Sigmoid colon (tissue), 7 donors: ENCODE data around the gene NCOA1. TPM values are rescaled to one million over a fixed set of nuclear protein-coding genes. Genes with fewer than 3 reads are reported as not detected.

Source experiments
- DNase-seq: peaks from one replicate; pipeline ENCODE4 v3.0.0-alpha.2; 2019
- H3K27ac ChIP-seq, 4 donors: fragments of 200-600 bp; sonication (generic); one replicate each; pipeline ENCODE4 v1.5.1; 2016 to 2019; ENCODE audit warnings: mild to moderate bottlenecking in 1 of 4
- H3K27me3 ChIP-seq, 3 donors: fragments of 200-600 bp; sonication (generic); one replicate each; pipeline ENCODE4 v1.5.1; 2019; ENCODE audit warnings: mild to moderate bottlenecking in 1 of 3
- H3K36me3 ChIP-seq, 4 donors: fragments of 200-600 bp; sonication (generic); one replicate each; pipeline ENCODE4 v1.5.1; 2016 to 2019
- H3K4me1 ChIP-seq, 4 donors: fragments of 200-600 bp; sonication (generic); one replicate each; pipeline ENCODE4 v1.5.1; 2017 to 2019
- H3K4me3 ChIP-seq, 4 donors: fragments of 200-600 bp; sonication (generic); one replicate each; pipeline ENCODE4 v1.5.1; 2017 to 2019; ENCODE audit warnings: mild to moderate bottlenecking in 2 of 4, moderate library complexity in 1 of 4
- H3K9me3 ChIP-seq, 4 donors: fragments of 200-600 bp in 3 of 4; sonication (generic) in 3 of 4; one replicate each; pipeline versions ENCODE4 v1.5.1 to v1.6.1; 2013 to 2019
- EP300 ChIP-seq, 4 donors: sonication (generic); formaldehyde crosslinking; IDR thresholded peaks; one replicate each; pipeline ENCODE4 v1.6.1; 2017; ENCODE audit warnings: antibody characterized with exemption in 4 of 4
- POLR2A ChIP-seq, 2 donors: fragments of 450-650 bp; IDR thresholded peaks; one replicate each; pipeline ENCODE4 v1.6.1; 2016; ENCODE audit warnings: antibody characterized with exemption in 2 of 2, mild to moderate bottlenecking in 2 of 2, moderate library complexity in 2 of 2
- POLR2AphosphoS5 ChIP-seq, 4 donors: sonication (generic); formaldehyde crosslinking; IDR thresholded peaks; one replicate each; pipeline ENCODE4 v1.6.1; 2017; ENCODE audit warnings: antibody characterized with exemption in 4 of 4
- WGBS, 2 donors: extraction: QIAGEN DNeasy Blood & Tissue Kit; methylation state at CpG; one replicate each; pipeline ENCODE4 v1.1.7; 2013; 5-methylcytosine and 5-hydroxymethylcytosine counted together
- intact Hi-C: fragments of 100-400 bp; cut with DNase I; formaldehyde crosslinking; loops from one replicate; pipeline ENCODE4 v1.15.1; 2023
- polyA plus RNA-seq, 3 donors: library from polyadenylated mRNA; stranded (reverse); fragments of 200-250 nt; gene quantifications; one replicate each; pipeline ENCODE4 v1.2.3, GENCODE V29; 2013
- total RNA-seq, 4 donors: library from RNA; depleted of rRNA; stranded (reverse); fragments of >200 nt; gene quantifications; one replicate each; pipeline ENCODE4 v1.1.0, GENCODE V29; 2016
- TF ChIP-seq, protein P1 (sequence below), 4 experiments: fragments of 450-650 bp in 3 of 4; fragments of 200-600 bp in 1 of 4; IDR thresholded peaks; one replicate each; pipeline ENCODE4 v1.5.1; 2016 to 2019; ENCODE audit warnings: antibody characterized with exemption in 4 of 4, mild to moderate bottlenecking in 3 of 4, moderate library complexity in 2 of 4
- donor health status: healthy with polysubstance abuse.
- donor health status: Bipolar disorder and iron deficiency.
- donor health status: healthy.

The NCOA1 gene
- total and polyA plus RNA-seq, 7 donors = 11.3 to 61.7 (median 49.2) TPM

DNA sequence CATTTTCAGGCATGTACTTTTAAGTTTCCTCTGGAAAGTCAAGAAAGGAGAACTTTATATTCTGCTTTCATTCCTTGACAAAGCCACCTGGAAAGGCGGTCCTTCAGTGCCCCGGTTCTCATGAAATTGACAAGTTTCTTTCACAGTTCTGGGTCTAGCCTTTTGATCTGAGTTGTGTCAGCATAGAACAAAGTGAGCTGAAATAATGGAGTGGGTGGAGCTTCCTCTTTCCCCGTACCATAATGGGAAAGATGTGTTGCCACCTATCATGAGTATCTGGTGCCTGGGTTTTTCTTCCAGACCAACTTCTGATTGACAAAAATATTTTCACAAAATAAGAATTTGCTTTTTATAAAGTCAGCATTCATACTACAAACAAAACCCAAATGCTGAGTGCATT, 252.9 kb downstream of the NCOA1 start:
- Histone ChIP-seq H3K27ac (no peak overlapping the region), H3K4me3 (no peak overlapping the region), H3K4me1 (peaks cover 0 to 5% (median under 1%) of the 10 kb centered on the region in 4 donors), H3K36me3 (peaks cover 0 to 54% (median 9%) of the 10 kb centered on the region in 4 donors), H3K9me3 (no peaks in the 10 kb centered on the region), H3K27me3 (no peaks in the 10 kb centered on the region)
- no peak for DNase-seq
- WGBS, 2 donors = 66 to 89% methylated on average over 3 of the region's 3 CpGs
- intact Hi-C loops = no loop called here
- TF ChIP-seq EP300 (IDR thresholded peaks at IDR 0.05) (no peak), POLR2A (IDR thresholded peaks at IDR 0.05) (no peak), POLR2AphosphoS5 (IDR thresholded peaks at IDR 0.05) (no peak)
- TF ChIP-seq, protein P1, sequence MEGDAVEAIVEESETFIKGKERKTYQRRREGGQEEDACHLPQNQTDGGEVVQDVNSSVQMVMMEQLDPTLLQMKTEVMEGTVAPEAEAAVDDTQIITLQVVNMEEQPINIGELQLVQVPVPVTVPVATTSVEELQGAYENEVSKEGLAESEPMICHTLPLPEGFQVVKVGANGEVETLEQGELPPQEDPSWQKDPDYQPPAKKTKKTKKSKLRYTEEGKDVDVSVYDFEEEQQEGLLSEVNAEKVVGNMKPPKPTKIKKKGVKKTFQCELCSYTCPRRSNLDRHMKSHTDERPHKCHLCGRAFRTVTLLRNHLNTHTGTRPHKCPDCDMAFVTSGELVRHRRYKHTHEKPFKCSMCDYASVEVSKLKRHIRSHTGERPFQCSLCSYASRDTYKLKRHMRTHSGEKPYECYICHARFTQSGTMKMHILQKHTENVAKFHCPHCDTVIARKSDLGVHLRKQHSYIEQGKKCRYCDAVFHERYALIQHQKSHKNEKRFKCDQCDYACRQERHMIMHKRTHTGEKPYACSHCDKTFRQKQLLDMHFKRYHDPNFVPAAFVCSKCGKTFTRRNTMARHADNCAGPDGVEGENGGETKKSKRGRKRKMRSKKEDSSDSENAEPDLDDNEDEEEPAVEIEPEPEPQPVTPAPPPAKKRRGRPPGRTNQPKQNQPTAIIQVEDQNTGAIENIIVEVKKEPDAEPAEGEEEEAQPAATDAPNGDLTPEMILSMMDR (IDR thresholded peaks at IDR 0.05) = no peak

DNA sequence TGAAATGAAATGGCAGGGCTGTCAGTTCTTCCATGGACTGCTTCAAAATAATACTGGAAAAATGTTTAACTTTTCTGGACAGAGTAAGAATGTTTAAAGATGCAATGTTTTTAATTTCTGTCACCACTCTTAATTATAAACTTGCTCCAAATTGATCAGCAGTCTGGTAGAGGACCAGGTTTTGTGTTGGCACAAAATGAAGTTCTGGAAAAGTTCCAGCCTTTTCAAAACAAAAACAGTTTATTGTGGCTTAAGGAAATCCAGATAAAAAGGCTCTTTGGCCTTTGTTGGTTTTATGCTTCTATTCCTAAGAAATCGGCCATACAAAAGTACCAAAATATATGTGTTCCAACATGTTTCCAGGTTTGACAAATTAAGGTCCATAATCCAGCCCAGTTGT, 253.3 kb downstream of the NCOA1 start:
- H3K36me3 ChIP-seq = peaks cover 0 to 52% (median 9%) of the 10 kb centered on the region in 4 donors
- no peak for TF ChIP-seq POLR2A (IDR thresholded peaks at IDR 0.05)
- TF ChIP-seq, protein P1 (IDR thresholded peaks at IDR 0.05) = no peak
- TF ChIP-seq EP300 (IDR thresholded peaks at IDR 0.05) = no peak
- no peak for TF ChIP-seq POLR2AphosphoS5 (IDR thresholded peaks at IDR 0.05)
- intact Hi-C loops = no loop called here

DNA sequence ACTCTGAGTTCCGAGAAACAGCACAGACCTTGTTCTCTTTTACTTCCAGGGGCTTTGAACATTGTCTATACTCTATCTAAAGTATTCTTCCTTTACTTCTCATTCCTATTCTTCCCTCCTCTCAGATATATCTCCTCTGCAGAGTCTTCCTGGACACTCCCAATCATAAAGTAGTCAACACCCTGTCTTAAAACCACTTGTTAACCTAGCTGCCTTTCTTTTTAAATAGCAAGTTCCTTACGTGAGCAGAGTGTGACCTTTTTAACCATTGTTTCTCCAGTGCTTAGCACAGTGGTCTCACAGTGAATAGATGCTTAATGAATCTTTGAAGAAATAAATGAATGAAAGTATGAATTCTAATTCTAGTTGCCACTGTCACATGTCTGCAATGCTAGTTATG, 254.8 kb downstream of the NCOA1 start:
- DNase-seq = no peak
- Histone ChIP-seq H3K27ac (no peak overlapping the region), H3K27me3 (no peaks in the 10 kb centered on the region), H3K9me3 (no peaks in the 10 kb centered on the region), H3K4me1 (peaks cover 0 to 10% (median 0%) of the 10 kb centered on the region in 4 donors), H3K4me3 (no peak overlapping the region), H3K36me3 (peaks cover 0 to 39% (median 9%) of the 10 kb centered on the region in 4 donors)
- WGBS, 2 donors = 38 to 76% methylated on average over 2 of the region's 2 CpGs
- TF ChIP-seq POLR2A (IDR thresholded peaks at IDR 0.05) (no peak), EP300 (IDR thresholded peaks at IDR 0.05) (no peak), POLR2AphosphoS5 (IDR thresholded peaks at IDR 0.05) (no peak)
- intact Hi-C loops = no loop called here

More for the DNA sequence above, 253.3 kb downstream of the NCOA1 start:
- H3K9me3 ChIP-seq = no peaks in the 10 kb centered on the region
- no peak overlapping the region for H3K4me3 ChIP-seq
- no peak for DNase-seq
- 78 to 80% methylated on average over 1 of the region's 1 CpG for WGBS, 2 donors
- H3K27me3 ChIP-seq = no peaks in the 10 kb centered on the region
- peaks cover 0 to 9% (median 0%) of the 10 kb centered on the region in 4 donors for H3K4me1 ChIP-seq
- no peak overlapping the region for H3K27ac ChIP-seq

DNA sequence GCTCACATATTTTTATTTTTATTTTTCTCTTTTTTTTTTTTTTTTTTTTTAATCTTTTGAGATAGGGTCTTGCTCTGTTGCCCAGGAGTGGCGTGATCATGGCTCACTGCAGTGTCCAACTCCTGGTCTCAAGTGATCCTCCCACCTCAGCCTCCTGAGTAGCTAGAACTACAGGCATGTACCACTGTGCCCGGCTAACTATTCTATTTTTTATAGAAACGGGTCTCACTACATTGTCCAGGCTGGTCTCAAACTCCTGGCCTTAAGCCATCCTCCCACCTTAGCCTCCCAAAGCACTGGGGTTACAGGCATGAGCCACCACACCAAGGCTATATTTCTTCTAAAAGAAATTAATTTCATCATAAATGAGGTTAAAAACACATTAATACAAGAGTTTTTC, 256.2 kb downstream of the NCOA1 start:
- intact Hi-C loops = no loop called here
- H3K4me3 ChIP-seq = no peak overlapping the region
- no peaks in the 10 kb centered on the region for H3K27me3 ChIP-seq
- H3K36me3 ChIP-seq = peaks cover 4 to 37% (median 8%) of the 10 kb centered on the region in 4 donors
- TF ChIP-seq POLR2A (IDR thresholded peaks at IDR 0.05) (no peak), POLR2AphosphoS5 (IDR thresholded peaks at IDR 0.05) (no peak), EP300 (IDR thresholded peaks at IDR 0.05) (no peak)
- TF ChIP-seq, protein P1 (IDR thresholded peaks at IDR 0.05) = no peak
- H3K27ac ChIP-seq = no peak overlapping the region
- H3K4me1 ChIP-seq = peaks cover 0 to 10% (median 0%) of the 10 kb centered on the region in 4 donors
- H3K9me3 ChIP-seq = no peaks in the 10 kb centered on the region
- WGBS, 2 donors = 95 to 98% methylated on average over 3 of the region's 3 CpGs
- no peak for DNase-seq

DNA sequence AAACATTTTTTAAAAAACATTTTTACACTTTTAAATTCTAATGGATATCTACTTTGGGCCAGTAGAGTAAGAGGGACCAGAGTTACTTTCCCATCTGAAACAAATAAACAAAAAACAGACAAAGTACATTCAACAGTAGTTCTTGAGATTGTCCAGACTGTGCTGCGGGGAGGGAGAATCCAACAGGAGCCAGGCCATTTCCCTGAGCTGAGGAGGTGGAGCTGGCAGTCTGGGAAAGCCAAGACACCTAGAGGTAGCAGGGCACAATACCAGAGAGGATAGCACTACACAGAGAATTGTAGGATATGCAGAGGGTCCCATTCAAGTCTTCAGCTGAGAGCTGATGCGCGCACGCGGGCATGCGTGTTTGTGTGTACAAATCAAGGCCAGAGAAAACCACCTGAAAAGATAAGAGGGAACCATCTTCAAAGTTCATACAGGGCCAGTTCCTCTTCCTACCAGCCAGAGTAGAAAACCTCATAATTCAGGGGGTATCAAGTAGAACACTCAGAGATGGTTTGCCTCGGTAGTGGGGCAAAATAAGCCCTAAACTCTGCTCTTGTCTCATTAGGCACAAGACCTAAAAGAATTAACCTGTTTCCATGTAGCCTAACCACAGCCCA, 258.1 kb downstream of the NCOA1 start:
- 78 to 95% methylated on average over 7 of the region's 7 CpGs for WGBS, 2 donors
- H3K4me1 ChIP-seq = peaks cover 0 to 10% (median 0%) of the 10 kb centered on the region in 4 donors
- no peaks in the 10 kb centered on the region for H3K27me3 ChIP-seq
- H3K27ac ChIP-seq = no peak overlapping the region
- no peaks in the 10 kb centered on the region for H3K9me3 ChIP-seq
- TF ChIP-seq POLR2AphosphoS5 (IDR thresholded peaks at IDR 0.05) (peak in 2 of 4 donors; percentile 47 to 78), EP300 (IDR thresholded peaks at IDR 0.05) (no peak)
- H3K4me3 ChIP-seq = no peak overlapping the region
- no peak for DNase-seq
- peaks cover 8 to 41% (median 18%) of the 10 kb centered on the region in 4 donors for H3K36me3 ChIP-seq
- intact Hi-C loops = no loop called here
